Tibial nerve (tissue), 4 donors: ENCODE data around the gene PARP8.

ENCODE experiments used
- EP300 ChIP-seq, 2 donors: sonication (generic); formaldehyde crosslinking; IDR thresholded peaks; one replicate each; pipeline ENCODE4 v1.6.1; 2017; ENCODE audit warnings: antibody characterized with exemption in 2 of 2, mild to moderate bottlenecking in 1 of 2
- POLR2A ChIP-seq, 2 donors: fragments of 450-650 bp; IDR thresholded peaks; one replicate each; pipeline ENCODE4 v1.6.1; 2017; ENCODE audit warnings: antibody characterized with exemption in 2 of 2, mild to moderate bottlenecking in 2 of 2, moderate library complexity in 2 of 2
- TF ChIP-seq, protein P1 (sequence below), 5 experiments: fragments of 200-600 bp in 3 of 5; fragments of 450-650 bp in 2 of 5; sonication (generic) in 3 of 5; IDR thresholded peaks; one replicate each; pipeline ENCODE4 v1.5.1; 2016 to 2019; ENCODE audit warnings: antibody characterized with exemption in 5 of 5, mild to moderate bottlenecking in 3 of 5, moderate library complexity in 2 of 5

DNA sequence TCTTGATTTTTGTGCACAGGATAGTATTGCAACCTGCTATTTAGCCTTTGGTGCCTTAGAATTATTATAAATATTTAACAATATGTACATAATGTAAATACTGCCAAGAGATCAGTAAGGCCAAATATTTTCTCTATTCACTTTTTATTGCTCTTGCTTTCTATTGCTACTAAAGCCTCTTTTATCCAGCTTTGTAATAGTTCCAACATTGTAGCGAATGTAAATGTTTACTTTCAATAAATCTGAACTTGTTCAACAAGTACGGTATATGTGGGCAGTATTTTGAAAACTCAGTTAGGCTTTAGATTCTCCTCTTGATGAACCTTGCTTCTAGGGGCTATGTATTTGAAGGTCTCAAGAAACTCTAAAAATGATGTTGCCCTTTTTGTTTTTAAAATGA, 179.8 kb downstream of the PARP8 start:
- TF ChIP-seq, protein P1, sequence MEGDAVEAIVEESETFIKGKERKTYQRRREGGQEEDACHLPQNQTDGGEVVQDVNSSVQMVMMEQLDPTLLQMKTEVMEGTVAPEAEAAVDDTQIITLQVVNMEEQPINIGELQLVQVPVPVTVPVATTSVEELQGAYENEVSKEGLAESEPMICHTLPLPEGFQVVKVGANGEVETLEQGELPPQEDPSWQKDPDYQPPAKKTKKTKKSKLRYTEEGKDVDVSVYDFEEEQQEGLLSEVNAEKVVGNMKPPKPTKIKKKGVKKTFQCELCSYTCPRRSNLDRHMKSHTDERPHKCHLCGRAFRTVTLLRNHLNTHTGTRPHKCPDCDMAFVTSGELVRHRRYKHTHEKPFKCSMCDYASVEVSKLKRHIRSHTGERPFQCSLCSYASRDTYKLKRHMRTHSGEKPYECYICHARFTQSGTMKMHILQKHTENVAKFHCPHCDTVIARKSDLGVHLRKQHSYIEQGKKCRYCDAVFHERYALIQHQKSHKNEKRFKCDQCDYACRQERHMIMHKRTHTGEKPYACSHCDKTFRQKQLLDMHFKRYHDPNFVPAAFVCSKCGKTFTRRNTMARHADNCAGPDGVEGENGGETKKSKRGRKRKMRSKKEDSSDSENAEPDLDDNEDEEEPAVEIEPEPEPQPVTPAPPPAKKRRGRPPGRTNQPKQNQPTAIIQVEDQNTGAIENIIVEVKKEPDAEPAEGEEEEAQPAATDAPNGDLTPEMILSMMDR (IDR thresholded peaks at IDR 0.05) = no peak
- TF ChIP-seq EP300 (IDR thresholded peaks at IDR 0.05) (no peak), POLR2A (IDR thresholded peaks at IDR 0.05) (no peak)
